H1 (cell line): ENCODE measurements around the gene PTPN7. TPM values are rescaled to one million over a fixed set of nuclear protein-coding genes. Genes with fewer than 3 reads are reported as not detected.

Experiments used
- CTCF ChIA-PET: fragments of 300-600 bp; sonication (Branson Sonifier 250); formaldehyde crosslinking; loops from one replicate; lab custom pipeline; 2021; ENCODE audit not compliant: partially characterized antibody; lab: Charles Lee
- POLR2A ChIA-PET: fragments of 300-600 bp; sonication (Branson Sonifier 250); formaldehyde crosslinking; loops from one replicate; lab custom pipeline; 2021; ENCODE audit warnings: inconsistent platforms; ENCODE audit not compliant: partially characterized antibody; lab: Charles Lee
- DNase-seq, 2 experiments: peaks; one replicate each; pipeline versions ENCODE4 v3.0.0 to v3.0.0-alpha.2; 2010 to 2022; ENCODE audit warnings: low spot score in 2 of 2, low read depth in 1 of 2, mixed read lengths in 1 of 2
- FAIRE-seq: peaks from 2 replicates; lab custom pipeline; 2011; peaks lifted over from hg19 to GRCh38; lab: Jason Lieb, UNC
- H2AFZ ChIP-seq: 2 replicates; pipeline ENCODE4 v1.8.1; 2012; ENCODE audit warnings: low read length, inconsistent platforms
- H2AK5ac ChIP-seq: 2 replicates; pipeline ENCODE4 v1.6.1; 2013; ENCODE audit warnings: low read depth, low read length
- H2BK120ac ChIP-seq: replicated peaks from 2 replicates; pipeline ENCODE3; 2013; ENCODE audit warnings: low read depth, low read length, inconsistent platforms
- H2BK12ac ChIP-seq: 2 replicates; pipeline ENCODE4 v1.6.1; 2013; ENCODE audit warnings: low read depth, low read length
- H2BK15ac ChIP-seq: 2 replicates; pipeline ENCODE4 v1.6.1; 2013; ENCODE audit warnings: low read length
- H2BK20ac ChIP-seq: 2 replicates; pipeline ENCODE4 v1.6.1; 2013; ENCODE audit warnings: low read length
- H2BK5ac ChIP-seq: 2 replicates; pipeline ENCODE4 v1.6.1; 2013; ENCODE audit warnings: low read depth, low read length
- H3K14ac ChIP-seq: 2 replicates; pipeline ENCODE4 v1.6.1; 2013; ENCODE audit warnings: inconsistent platforms; ENCODE audit not compliant: insufficient read length
- H3K18ac ChIP-seq: 2 replicates; pipeline ENCODE4 v1.6.1; 2013; ENCODE audit warnings: low read length; ENCODE audit errors: extremely low read depth
- H3K23ac ChIP-seq: 2 replicates; pipeline ENCODE4 v1.6.1; 2013; ENCODE audit warnings: inconsistent platforms; ENCODE audit not compliant: insufficient read length
- H3K23me2 ChIP-seq: 2 replicates; pipeline ENCODE4 v1.6.1; 2013; ENCODE audit warnings: low read depth, low read length
- H3K27ac ChIP-seq: 2 replicates; pipeline ENCODE4 v1.6.1; 2011; ENCODE audit warnings: low read depth, low read length, inconsistent platforms
- H3K27me3 ChIP-seq, 4 experiments: replicated peaks in 1 of 4; 1 replicate in 1 of 4; 2 replicates in 3 of 4; pipeline versions ENCODE4 v1.6.1 to v1.8.1; 2011 to 2013; ENCODE audit warnings: low read length in 3 of 4, mild to moderate bottlenecking in 3 of 4, inconsistent platforms in 2 of 4, mixed read lengths in 2 of 4, moderate library complexity in 1 of 4; ENCODE audit not compliant: control insufficient read depth in 3 of 4, insufficient read depth in 3 of 4; ENCODE audit errors: extremely low read depth in 1 of 4
- H3K36me3 ChIP-seq, 4 experiments: 2 replicates each; pipeline versions ENCODE4 v1.6.1 to v1.8.1; 2011 to 2013; ENCODE audit warnings: mild to moderate bottlenecking in 4 of 4, low read length in 3 of 4, moderate library complexity in 2 of 4, control low read depth in 1 of 4, inconsistent platforms in 1 of 4; ENCODE audit not compliant: insufficient read depth in 4 of 4, control insufficient read depth in 2 of 4
- H3K4ac ChIP-seq: replicated peaks from 2 replicates; pipeline ENCODE3; 2013; ENCODE audit warnings: low read length, low read depth, mixed read lengths, inconsistent platforms; ENCODE audit not compliant: insufficient read length
- H3K4me1 ChIP-seq, 4 experiments: replicated peaks in 1 of 4; 1 replicate in 1 of 4; 2 replicates in 3 of 4; pipeline versions ENCODE4 v1.6.1 to v1.8.1; 2011 to 2013; ENCODE audit warnings: low read length in 3 of 4, inconsistent platforms in 2 of 4, mixed read lengths in 1 of 4; ENCODE audit not compliant: insufficient read depth in 4 of 4, control insufficient read depth in 3 of 4
- H3K4me2 ChIP-seq, 2 experiments: 2 replicates each; pipeline versions ENCODE4 v1.6.1 to v1.8.1; 2011 to 2013; ENCODE audit warnings: low read depth in 2 of 2, low read length in 2 of 2, control low read depth in 1 of 2, inconsistent platforms in 1 of 2, mild to moderate bottlenecking in 1 of 2; ENCODE audit not compliant: insufficient read depth in 1 of 2
- H3K4me3 ChIP-seq, 4 experiments: fragments of 200-600, 300-600 bp in 1 of 4; sonication (generic), shearing (Covaris generic), sonication (Bioruptor Twin) in 1 of 4; 2 replicates each; pipeline versions ENCODE4 v1.5.1 to v1.8.1; 2011 to 2016; ENCODE audit warnings: low read length in 4 of 4, low read depth in 3 of 4, control low read depth in 2 of 4, inconsistent platforms in 2 of 4, mild to moderate bottlenecking in 2 of 4, mixed read lengths in 1 of 4, moderate library complexity in 1 of 4; ENCODE audit not compliant: insufficient read depth in 2 of 4; ENCODE audit errors: extremely low read depth in 1 of 4
- H3K56ac ChIP-seq: replicated peaks from 2 replicates; pipeline ENCODE3; 2013; ENCODE audit warnings: low read depth, mild to moderate bottlenecking, mixed read lengths, low read length, inconsistent platforms; ENCODE audit not compliant: insufficient read length
- H3K79me1 ChIP-seq: 2 replicates; pipeline ENCODE4 v1.6.1; 2013; ENCODE audit warnings: low read depth, low read length, control low read depth
- H3K79me2 ChIP-seq, 2 experiments: 2 replicates each; pipeline versions ENCODE4 v1.6.1 to v1.8.1; 2012 to 2013; ENCODE audit warnings: low read length in 2 of 2, mild to moderate bottlenecking in 2 of 2, inconsistent platforms in 1 of 2; ENCODE audit not compliant: insufficient read depth in 2 of 2, control insufficient read depth in 1 of 2
- H3K9ac ChIP-seq, 4 experiments: replicated peaks in 1 of 4; 1 replicate in 1 of 4; 2 replicates in 3 of 4; pipeline versions ENCODE4 v1.6.1 to v1.8.1; 2011 to 2013; ENCODE audit warnings: low read depth in 3 of 4, low read length in 3 of 4, control low read depth in 2 of 4, mild to moderate bottlenecking in 2 of 4, moderate library complexity in 2 of 4, inconsistent platforms in 1 of 4; ENCODE audit errors: extremely low read depth in 1 of 4
- H3K9me3 ChIP-seq, 2 experiments: 2 replicates each; pipeline versions ENCODE4 v1.6.1 to v1.8.1; 2012 to 2013; ENCODE audit warnings: mild to moderate bottlenecking in 2 of 2, moderate library complexity in 2 of 2, control low read depth in 1 of 2, inconsistent platforms in 1 of 2, low read depth in 1 of 2, low read length in 1 of 2, mixed read lengths in 1 of 2; ENCODE audit not compliant: insufficient read depth in 2 of 2
- H4K20me1 ChIP-seq, 2 experiments: replicated peaks in 1 of 2; 2 replicates each; pipeline versions ENCODE3 to v1.8.1; 2011 to 2013; ENCODE audit warnings: inconsistent platforms in 2 of 2, low read length in 2 of 2, mild to moderate bottlenecking in 1 of 2; ENCODE audit not compliant: insufficient read depth in 2 of 2, control insufficient read depth in 1 of 2
- H4K5ac ChIP-seq: 2 replicates; pipeline ENCODE4 v1.6.1; 2013; ENCODE audit warnings: low read length, low read depth, mixed read lengths, inconsistent platforms; ENCODE audit not compliant: insufficient read length
- H4K8ac ChIP-seq: 2 replicates; pipeline ENCODE4 v1.8.0; 2013; ENCODE audit warnings: mild to moderate bottlenecking, moderate library complexity, low read length, inconsistent platforms; ENCODE audit not compliant: insufficient read depth; ENCODE audit errors: extremely low read depth
- H4K91ac ChIP-seq: replicated peaks from 2 replicates; pipeline ENCODE3; 2013; ENCODE audit warnings: low read length, mixed read lengths, inconsistent platforms; ENCODE audit not compliant: insufficient read length
- CBX5 ChIP-seq: fragments of 300-800, 300-1000 bp; sonication (generic); IDR thresholded peaks from 2 replicates; pipeline ENCODE4 v1.7.1; 2016; ENCODE audit warnings: antibody characterized with exemption, low read length, low read depth
- FOSL1 ChIP-seq: IDR thresholded peaks from 2 replicates; pipeline ENCODE4 v1.6.1; 2011; ENCODE audit warnings: mild to moderate bottlenecking, low read depth, low read length, moderate library complexity; ENCODE audit not compliant: insufficient read depth
- GTF2F1 ChIP-seq: IDR thresholded peaks from 2 replicates; pipeline ENCODE4 v1.6.1; 2012; ENCODE audit warnings: low read depth, low read length, improper control_type of control experiment, borderline replicate concordance
- JUN ChIP-seq: IDR thresholded peaks from 2 replicates; pipeline ENCODE4 v1.6.1; 2011; ENCODE audit warnings: low read depth, mild to moderate bottlenecking, improper control_type of control experiment, low read length
- KDM1A ChIP-seq: fragments of 200-600, 300-600 bp; sonication (generic); IDR thresholded peaks from 2 replicates; pipeline ENCODE4 v1.7.1; 2016; ENCODE audit warnings: mild to moderate bottlenecking, low read length, borderline replicate concordance
- KDM5A ChIP-seq: fragments of 200-600 bp; IDR thresholded peaks from 2 replicates; pipeline ENCODE4 v1.7.1; 2012; ENCODE audit warnings: mild to moderate bottlenecking, low read length, inconsistent platforms, mixed read lengths
- MAFK ChIP-seq: IDR thresholded peaks from 2 replicates; pipeline ENCODE4 v1.6.1; 2012; ENCODE audit warnings: low read depth, mild to moderate bottlenecking, improper control_type of control experiment, low read length
- POLR2AphosphoS5 ChIP-seq: IDR thresholded peaks from 2 replicates; pipeline ENCODE4 v1.6.1; 2011; ENCODE audit warnings: low read depth, low read length
- POU5F1 ChIP-seq: IDR thresholded peaks from 2 replicates; pipeline ENCODE4 v1.6.1; 2011; ENCODE audit warnings: low read depth, mild to moderate bottlenecking, low read length, moderate library complexity
- RAD21 ChIP-seq, 2 experiments: IDR thresholded peaks in 1 of 2; conservative IDR thresholded peaks in 1 of 2; 2 replicates each; pipeline ENCODE4 v1.6.1; 2011; ENCODE audit warnings: low read depth in 2 of 2, low read length in 2 of 2, improper control_type of control experiment in 1 of 2, inconsistent platforms in 1 of 2, mild to moderate bottlenecking in 1 of 2, moderate library complexity in 1 of 2
- SP4 ChIP-seq: IDR thresholded peaks from 2 replicates; pipeline ENCODE4 v1.6.1; 2012; ENCODE audit warnings: low read length, inconsistent platforms
- TAF7 ChIP-seq: optimal IDR thresholded peaks from 2 replicates; pipeline ENCODE3; 2011; ENCODE audit warnings: low read depth, mild to moderate bottlenecking, inconsistent platforms, low read length, moderate library complexity, borderline replicate concordance
- TCF12 ChIP-seq: IDR thresholded peaks from 2 replicates; pipeline ENCODE4 v1.6.1; 2011; ENCODE audit warnings: low read depth, mild to moderate bottlenecking, low read length
- TEAD4 ChIP-seq: IDR thresholded peaks from 2 replicates; pipeline ENCODE4 v1.6.1; 2012; ENCODE audit warnings: low read depth, low read length, inconsistent platforms, mixed read lengths
- WGBS, 2 experiments: shearing (Covaris generic) in 1 of 2; methylation state at CpG; one replicate each; pipeline versions ENCODE4 v1.1.6 to v1.1.7; 2013 to 2015; ENCODE audit warnings: low lambda C conversion rate in 2 of 2, mixed read lengths in 2 of 2, inconsistent platforms in 1 of 2, low coverage in 1 of 2, missing lambda C conversion rate in 1 of 2; ENCODE audit not compliant: insufficient replicate concordance in 2 of 2, insufficient coverage in 1 of 2, insufficient read length in 1 of 2; ENCODE audit errors: extremely low coverage in 1 of 2, missing lambda C conversion rate in 1 of 2; 5-methylcytosine and 5-hydroxymethylcytosine counted together
- polyA plus RNA-seq, 7 experiments: library from polyadenylated mRNA; depleted of rRNA in 3 of 7; stranded (reverse) in 5 of 7; unstranded in 2 of 7; fragments of >200 nt in 5 of 7; fragments of 200-250 nt in 2 of 7; gene quantifications; 1 replicate in 5 of 7; 2 replicates in 1 of 7; 4 replicates in 1 of 7; pipeline versions ENCODE4 v1.2.1 to v1.2.3, GENCODE V29; 2011 to 2013; ENCODE audit warnings: missing spikeins in 2 of 7, mixed read lengths in 2 of 7
- total RNA-seq: library from RNA; stranded (reverse); fragmentation: NEBNext Ultra II Directional; extraction: Animal tissue kit (Norgen Biotek cat#: 25700); gene quantifications from 2 replicates; pipeline ENCODE4 v1.2.1, GENCODE V29; 2021
- TF ChIP-seq, protein P1 (sequence below): IDR thresholded peaks from 2 replicates; pipeline ENCODE4 v1.6.1; 2012; ENCODE audit warnings: inconsistent platforms

Gene PTPN7
- total and polyA plus RNA-seq, 2 of the 8 experiments (the other 6 are each of a cell fraction or from before 2014, with no cell fraction given) = 0.20 TPM; not detected in 1

DNA sequence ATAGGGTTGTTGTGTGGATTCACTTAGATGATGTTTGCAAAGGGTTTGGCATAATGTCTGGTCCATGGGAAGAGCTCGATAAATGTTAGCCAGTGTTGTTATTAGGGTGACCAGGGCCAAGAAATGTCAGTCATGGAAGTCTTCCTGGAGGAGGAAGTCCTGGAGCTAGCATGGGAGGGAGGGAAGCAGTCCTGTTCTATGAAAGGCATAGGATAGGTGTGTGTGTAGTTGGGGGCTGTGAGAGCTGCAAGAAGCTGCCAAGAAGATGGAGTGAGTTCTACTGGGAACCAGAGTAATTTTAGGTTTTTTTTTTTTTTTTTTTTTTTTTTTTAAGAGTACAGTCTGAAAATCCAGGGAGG is 37.9 kb upstream of the PTPN7 start:
- TF ChIP-seq POLR2AphosphoS5 = no peak
- TF ChIP-seq TCF12 = no peak
- TF ChIP-seq, protein P1, sequence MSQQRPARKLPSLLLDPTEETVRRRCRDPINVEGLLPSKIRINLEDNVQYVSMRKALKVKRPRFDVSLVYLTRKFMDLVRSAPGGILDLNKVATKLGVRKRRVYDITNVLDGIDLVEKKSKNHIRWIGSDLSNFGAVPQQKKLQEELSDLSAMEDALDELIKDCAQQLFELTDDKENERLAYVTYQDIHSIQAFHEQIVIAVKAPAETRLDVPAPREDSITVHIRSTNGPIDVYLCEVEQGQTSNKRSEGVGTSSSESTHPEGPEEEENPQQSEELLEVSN = no peak
- TF ChIP-seq KDM1A = no peak
- TF ChIP-seq SP4 = no peak
- TF ChIP-seq TEAD4 = no peak
- no peak for TF ChIP-seq GTF2F1
- no peak for TF ChIP-seq FOSL1
- TF ChIP-seq TAF7 = no peak
- no peak for TF ChIP-seq MAFK
- TF ChIP-seq POU5F1 = no peak
- no peak for TF ChIP-seq CBX5
- no peak for TF ChIP-seq KDM5A
- no peak for TF ChIP-seq JUN
- TF ChIP-seq RAD21 (IDR thresholded peaks at IDR 0.05 in 1 of 2, conservative IDR thresholded peaks at IDR 0.05 in 1 of 2; ENCODE audit: low read depth in 2 of 2, low read length in 2 of 2) = no peak
- DNase-seq (no peak), FAIRE-seq (no peak)
- Histone ChIP-seq H2BK12ac (no peak overlapping the region), H2AK5ac (no peak overlapping the region), H3K4me3 (no peak overlapping the region), H2AFZ (no peak overlapping the region), H3K9ac (no peak overlapping the region), H3K4ac (no peak overlapping the region), H3K4me1 (peaks cover 0 to 5% (median under 1%) of the 10 kb centered on the region in 4 experiments; a peak in 5 of 7 replicates), H3K27ac (no peak overlapping the region), H3K56ac (no peak overlapping the region), H4K20me1 (no peaks in the 10 kb centered on the region), H3K23me2 (peaks cover 5% of the 10 kb centered on the region; the same call in 1 of the 2 replicates), H3K79me1 (no peaks in the 10 kb centered on the region), H3K79me2 (no peaks in the 10 kb centered on the region), H4K91ac (no peak overlapping the region), H3K14ac (no peak overlapping the region), H2BK20ac (no peak overlapping the region), H2BK120ac (no peak overlapping the region), H2BK15ac (no peak overlapping the region), H2BK5ac (no peak overlapping the region), H3K4me2 (no peak overlapping the region), H3K36me3 (no peaks in the 10 kb centered on the region), H3K9me3 (no peaks in the 10 kb centered on the region), H3K23ac (no peak overlapping the region), H3K18ac (no peak overlapping the region), H4K5ac (no peak overlapping the region), H4K8ac (no peak overlapping the region), H3K27me3 (peaks cover 11 to 26% (median 17%) of the 10 kb centered on the region in 4 experiments)
- WGBS, 2 experiments = 86% methylated on average over 1 of the region's 1 CpG; no CpG with 5 or more reads in 1 of the 2 experiments
- CTCF ChIA-PET = interaction anchor here (0.7 to 3.7 kb wide), 3 partner anchors 9 to 116 kb away, joined by 3 to 30 read pairs (median 5); no protein-coding TSS in a partner anchor
- POLR2A ChIA-PET = no interaction called here
